GM10266 (cell line): ENCODE results near the gene SDCCAG8.

Experiments
- DNase-seq: peaks from one replicate; pipeline ENCODE4 v3.0.0; 2012; ENCODE audit errors: extremely low spot score
- TF ChIP-seq, protein P1 (sequence below): IDR thresholded peaks from 2 replicates; pipeline ENCODE4 v1.5.1; 2012; ENCODE audit warnings: mild to moderate bottlenecking, low read depth; ENCODE audit not compliant: control insufficient read depth, insufficient read depth; ENCODE audit errors: missing control alignments

SDCCAG8 gene

GRCh38 chr1:243440406-243440805, 184.6 kb downstream of the SDCCAG8 start:
- TF ChIP-seq, protein P1, sequence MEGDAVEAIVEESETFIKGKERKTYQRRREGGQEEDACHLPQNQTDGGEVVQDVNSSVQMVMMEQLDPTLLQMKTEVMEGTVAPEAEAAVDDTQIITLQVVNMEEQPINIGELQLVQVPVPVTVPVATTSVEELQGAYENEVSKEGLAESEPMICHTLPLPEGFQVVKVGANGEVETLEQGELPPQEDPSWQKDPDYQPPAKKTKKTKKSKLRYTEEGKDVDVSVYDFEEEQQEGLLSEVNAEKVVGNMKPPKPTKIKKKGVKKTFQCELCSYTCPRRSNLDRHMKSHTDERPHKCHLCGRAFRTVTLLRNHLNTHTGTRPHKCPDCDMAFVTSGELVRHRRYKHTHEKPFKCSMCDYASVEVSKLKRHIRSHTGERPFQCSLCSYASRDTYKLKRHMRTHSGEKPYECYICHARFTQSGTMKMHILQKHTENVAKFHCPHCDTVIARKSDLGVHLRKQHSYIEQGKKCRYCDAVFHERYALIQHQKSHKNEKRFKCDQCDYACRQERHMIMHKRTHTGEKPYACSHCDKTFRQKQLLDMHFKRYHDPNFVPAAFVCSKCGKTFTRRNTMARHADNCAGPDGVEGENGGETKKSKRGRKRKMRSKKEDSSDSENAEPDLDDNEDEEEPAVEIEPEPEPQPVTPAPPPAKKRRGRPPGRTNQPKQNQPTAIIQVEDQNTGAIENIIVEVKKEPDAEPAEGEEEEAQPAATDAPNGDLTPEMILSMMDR = no peak

DNA sequence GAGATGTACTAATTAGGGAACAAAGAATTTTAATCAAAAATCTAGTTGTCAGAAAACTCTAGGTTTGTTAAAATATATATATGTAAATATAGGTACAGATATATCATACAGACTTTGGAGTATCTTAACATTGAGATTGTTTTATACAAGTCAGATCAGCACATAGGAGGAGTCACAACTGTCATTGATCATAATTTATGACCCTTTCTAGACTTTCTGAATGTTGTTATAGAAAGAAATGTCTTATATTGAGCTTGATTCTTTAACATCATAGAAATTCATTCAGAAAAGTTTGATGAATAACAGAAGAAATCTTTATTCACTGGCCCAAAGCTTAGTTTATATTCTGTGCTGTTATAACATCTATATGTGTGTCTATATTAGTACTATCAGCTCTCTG, 185.8 kb downstream of the SDCCAG8 start:
- no peak for DNase-seq
- TF ChIP-seq, protein P1 = no peak

More at GRCh38 chr1:243440406-243440805, 184.6 kb downstream of the SDCCAG8 start:
- DNase-seq = no peak

- no peak for DNase-seq
- TF ChIP-seq, protein P1 = no peak
Observed at GRCh38 chr1:243443557-243443956, 187.7 kb downstream of the SDCCAG8 start.

DNA sequence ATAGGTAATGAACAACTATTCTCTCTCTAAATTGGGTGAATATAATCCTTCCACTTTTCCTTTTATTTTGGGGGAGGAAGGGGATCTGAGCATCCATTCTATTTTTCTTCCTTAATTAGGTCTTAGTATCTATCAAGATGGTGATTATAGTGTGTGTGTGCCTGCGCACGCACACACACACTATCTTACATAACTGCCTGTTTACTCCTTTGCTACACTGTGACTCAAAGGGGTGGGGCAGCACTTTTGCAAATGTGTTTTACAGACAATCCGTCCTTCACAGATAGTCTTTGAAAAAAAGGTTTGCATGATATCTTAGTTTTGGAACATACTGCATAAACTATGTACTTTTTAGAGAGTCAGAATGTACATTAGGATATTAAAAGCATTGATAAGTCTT, 191.5 kb downstream of the SDCCAG8 start:
- no peak for DNase-seq

DNA sequence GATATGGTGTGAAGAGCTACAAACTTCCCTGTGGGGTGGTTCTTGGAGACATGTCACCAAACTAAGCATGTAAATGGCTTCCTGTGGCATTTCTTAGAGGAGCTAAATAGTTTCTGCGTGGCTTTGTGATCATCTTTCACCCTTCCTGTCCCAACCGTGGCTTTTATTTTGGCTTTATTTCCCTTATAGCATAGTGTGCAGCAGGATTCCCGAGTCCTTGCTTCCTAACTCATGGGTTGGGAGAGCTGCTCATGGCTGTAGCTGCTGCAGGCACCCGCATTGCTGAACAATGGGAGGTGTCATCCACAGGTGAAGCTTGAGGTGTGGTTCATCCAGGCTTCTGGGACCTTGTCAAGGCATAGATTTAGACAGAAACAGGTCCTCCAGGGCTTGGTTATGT, 192.0 kb downstream of the SDCCAG8 start:
- TF ChIP-seq, protein P1 = no peak
- no peak for DNase-seq

More for the DNA sequence above, 191.5 kb downstream of the SDCCAG8 start:
- TF ChIP-seq, protein P1 = no peak

DNA sequence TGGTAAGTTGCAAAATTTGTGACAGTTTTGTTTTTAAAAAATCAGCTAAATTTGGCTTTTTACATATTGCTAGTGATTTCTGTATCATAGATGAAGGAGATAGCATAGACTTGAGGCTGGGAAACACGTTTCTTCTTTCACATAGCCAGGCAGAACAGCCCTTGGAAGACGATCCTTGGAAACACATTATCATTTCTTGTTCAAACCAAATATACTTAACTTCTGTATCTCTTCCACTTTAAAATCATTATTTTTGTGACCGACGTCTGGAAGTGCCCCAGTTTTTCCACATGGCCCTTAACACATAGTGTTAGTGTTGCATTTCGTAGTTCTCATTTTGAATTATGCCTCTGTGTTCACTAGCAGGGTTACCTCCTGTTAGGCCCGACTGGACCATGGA, 193.5 kb downstream of the SDCCAG8 start:
- TF ChIP-seq, protein P1 = no peak
- no peak for DNase-seq

DNA sequence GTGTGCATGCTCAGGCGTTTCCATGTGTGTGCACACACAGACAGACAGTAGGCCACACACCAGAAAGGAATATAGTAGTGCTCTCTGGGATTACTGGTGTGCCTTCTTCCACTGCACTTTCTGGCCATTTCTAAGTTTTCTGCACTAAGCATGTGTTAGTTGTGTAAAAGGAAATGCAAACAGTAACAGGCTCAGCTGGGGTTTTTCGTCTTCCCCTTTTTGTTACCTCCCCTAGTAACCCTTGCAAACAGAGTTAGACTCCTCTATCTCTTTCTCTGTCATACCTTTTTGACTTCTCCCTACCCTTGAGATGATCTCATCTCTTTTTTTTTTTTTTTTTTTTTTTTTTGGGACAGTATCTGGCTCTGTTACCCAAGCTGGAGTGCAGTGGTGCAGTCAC, 196.3 kb downstream of the SDCCAG8 start:
- TF ChIP-seq, protein P1 = no peak
- DNase-seq = no peak
